Skeletal muscle cell (primary cell): ENCODE measurements around the gene CLEC9A.

ENCODE experiments used
- DNase-seq: peaks from one replicate; pipeline ENCODE4 v3.0.0-alpha.2; 2010; ENCODE audit warnings: low read depth
- H3K4me3 ChIP-seq: 2 replicates; pipeline ENCODE4 v1.5.1; 2011; ENCODE audit warnings: low read depth, mild to moderate bottlenecking, control low read depth, low read length, moderate library complexity

Gene CLEC9A

DNA sequence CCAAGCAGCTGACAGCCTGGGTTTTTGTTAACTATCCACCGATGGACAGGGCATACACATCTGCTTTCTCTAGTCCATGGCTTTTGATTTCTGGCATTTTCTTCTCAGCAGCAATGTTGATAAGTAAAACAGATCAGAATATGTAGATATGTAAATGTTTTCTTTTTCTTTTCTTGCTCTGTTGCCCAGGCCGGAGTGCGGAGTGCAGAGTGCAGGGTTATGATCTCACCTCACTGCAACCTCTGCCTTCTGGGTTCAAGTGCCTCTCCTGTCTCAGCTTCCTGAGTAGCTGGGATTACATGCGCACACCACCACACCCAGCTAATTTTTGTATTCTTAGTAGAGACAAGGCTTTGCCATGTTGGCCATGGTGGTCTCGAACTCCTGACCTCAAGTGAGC lies 27.9 kb downstream of the CLEC9A start:
- no peak overlapping the region for H3K4me3 ChIP-seq
- DNase-seq, result no peak

DNA sequence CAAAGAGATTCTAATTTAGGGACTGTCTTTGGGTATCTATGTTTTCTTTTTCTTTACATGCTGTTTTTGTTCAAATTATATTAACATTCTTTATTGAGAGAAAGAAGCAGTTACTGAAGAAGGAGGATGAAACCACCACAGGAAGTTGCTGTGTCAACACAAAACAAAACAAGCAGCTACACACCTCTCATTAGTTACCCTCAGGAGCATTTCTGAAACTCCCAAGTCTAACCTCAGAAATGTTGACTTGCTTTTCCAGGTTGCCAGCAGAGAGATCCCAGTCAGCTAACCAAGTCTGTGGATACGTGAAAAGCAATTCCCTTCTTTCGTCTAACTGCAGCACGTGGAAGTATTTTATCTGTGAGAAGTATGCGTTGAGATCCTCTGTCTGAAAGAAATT lies 34.8 kb downstream of the CLEC9A start:
- no peak overlapping the region for H3K4me3 ChIP-seq
- DNase-seq, result no peak

DNA sequence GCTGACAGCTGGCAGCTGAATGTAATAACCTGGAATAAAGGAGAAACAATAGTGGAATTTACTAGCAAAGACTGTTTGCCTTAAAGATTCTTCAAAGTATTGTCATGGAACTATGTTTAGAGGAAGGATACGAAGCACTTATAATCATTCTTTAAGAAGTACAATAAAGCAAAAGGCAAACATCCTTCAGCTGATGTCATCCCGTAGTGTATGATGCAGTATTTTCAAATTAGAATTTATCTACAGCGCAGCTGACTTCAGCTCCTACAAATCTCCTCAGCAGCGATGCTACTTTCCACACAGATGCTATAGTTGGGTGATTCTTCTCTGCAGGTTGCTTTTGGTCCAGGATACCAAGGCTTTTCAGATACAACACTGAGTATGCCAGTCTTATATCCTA lies 36.8 kb downstream of the CLEC9A start:
- no peak for DNase-seq
- H3K4me3 ChIP-seq, result no peak overlapping the region

DNA sequence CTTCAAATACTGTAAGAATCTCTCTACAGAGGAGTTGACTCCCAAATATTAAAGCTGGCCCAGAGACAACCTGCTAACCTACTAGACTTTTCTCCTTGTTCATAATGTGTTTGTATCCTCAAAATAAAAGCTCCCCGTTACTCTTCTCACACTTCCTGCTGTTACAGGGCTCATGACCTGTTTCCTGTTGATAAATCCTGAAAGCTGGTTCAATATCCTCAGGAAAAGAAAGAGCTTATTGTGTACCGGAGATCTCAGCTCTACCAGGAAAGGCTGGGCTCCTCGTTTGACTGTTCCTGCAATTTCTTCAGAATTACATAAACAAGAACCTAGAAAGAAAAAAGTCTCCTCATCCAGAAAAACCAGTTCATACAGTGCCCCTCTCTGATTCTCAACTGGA lies 37.5 kb downstream of the CLEC9A start:
- no peak overlapping the region for H3K4me3 ChIP-seq
- no peak for DNase-seq

DNA sequence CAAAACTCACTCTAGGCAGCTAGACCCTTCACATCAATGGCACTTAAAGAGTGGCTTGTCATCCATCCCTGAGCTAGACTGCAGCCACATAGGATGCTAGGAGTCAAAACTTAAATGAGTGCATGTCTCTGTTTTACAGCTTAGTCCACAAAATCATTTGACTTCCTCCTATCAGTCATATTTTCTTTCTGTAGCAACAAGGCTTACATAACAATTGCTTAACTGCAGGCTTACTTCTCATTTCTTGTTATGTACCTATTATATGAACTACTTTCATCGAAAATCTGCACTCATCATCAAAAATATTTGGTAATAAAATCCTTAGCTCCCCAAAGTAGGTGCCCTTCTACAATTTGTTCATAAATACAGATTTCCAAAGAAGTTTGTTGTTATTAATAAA lies 38.2 kb downstream of the CLEC9A start:
- H3K4me3 ChIP-seq, result no peak overlapping the region
- DNase-seq, result no peak

DNA sequence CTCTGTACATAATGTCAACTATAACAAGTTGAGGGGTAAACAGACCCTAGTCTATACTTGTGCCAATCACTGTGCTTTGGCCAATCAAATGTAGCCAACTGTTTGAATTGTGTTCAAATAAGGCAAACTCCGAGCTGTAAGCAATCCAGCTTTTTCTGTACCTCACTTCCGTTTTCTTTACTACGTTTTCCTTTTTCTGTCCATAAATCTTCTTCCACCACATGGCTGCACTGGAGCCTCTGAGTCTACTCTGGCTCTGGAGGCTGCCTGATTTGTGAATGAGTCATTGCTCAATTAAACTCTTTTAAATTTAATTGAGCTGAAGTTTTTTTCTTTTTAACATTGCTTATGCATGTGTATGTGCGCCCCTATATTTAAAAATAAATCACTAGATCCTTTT lies 38.6 kb downstream of the CLEC9A start:
- H3K4me3 ChIP-seq, result no peak overlapping the region
- peak; percentile 4 for DNase-seq

DNA sequence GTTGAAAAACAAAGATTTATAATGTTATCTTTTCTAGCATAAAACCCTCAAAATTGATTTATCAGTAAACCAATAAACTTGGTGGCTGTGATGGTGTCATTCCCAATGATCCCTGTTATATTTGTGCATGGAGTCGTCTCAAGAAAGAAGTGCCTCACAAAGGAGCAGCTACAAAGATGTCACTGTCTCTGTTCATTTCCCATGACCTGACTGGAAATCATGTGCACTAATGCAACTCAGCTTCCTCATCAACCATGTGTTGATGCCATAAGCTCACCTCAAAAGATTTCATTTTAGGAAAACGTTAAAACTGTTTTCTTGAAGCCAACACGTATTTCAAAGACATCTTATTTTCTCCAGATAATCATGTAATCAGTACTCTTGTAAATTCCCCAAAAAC lies 39.5 kb downstream of the CLEC9A start:
- H3K4me3 ChIP-seq, result no peak overlapping the region
- no peak for DNase-seq

DNA sequence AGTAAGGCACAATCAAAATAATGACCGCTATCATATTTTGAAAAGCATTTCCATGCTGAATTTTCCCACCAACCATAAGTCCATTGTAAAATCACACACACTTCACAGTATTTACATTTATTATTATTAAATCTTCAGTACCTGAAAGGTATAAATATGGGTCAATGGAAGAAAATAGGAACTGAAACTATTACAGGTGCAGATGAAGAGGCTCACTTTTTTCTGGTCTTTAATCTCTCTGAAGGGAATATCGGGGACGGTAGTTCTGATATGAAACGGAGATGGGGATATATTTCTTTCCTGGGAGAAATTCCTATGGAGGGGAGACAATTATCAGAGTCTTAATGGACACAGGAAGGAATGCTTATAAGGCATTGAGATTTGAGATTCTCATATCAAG lies 39.9 kb downstream of the CLEC9A start:
- DNase-seq, result no peak
- H3K4me3 ChIP-seq, result no peak overlapping the region

DNA sequence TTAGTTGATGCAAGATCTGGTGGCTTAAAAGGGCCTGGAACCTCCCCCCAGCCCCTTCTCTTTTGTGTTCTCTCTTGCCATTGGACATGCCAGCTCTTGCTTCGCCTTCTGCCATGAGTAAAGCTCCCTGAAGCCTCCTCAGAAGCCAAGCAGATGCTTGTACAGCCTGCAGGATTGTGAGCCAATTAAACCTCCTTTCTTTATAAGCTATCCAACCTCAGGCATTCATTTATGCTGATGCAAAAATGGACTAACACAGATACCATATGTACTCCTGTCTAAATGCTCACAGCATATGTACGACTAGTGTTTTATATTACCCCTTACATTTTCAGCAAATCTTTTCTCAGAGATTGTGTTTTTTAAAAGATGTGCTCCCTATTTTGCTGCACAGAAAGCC lies 41.6 kb downstream of the CLEC9A start:
- no peak overlapping the region for H3K4me3 ChIP-seq
- DNase-seq, result no peak

DNA sequence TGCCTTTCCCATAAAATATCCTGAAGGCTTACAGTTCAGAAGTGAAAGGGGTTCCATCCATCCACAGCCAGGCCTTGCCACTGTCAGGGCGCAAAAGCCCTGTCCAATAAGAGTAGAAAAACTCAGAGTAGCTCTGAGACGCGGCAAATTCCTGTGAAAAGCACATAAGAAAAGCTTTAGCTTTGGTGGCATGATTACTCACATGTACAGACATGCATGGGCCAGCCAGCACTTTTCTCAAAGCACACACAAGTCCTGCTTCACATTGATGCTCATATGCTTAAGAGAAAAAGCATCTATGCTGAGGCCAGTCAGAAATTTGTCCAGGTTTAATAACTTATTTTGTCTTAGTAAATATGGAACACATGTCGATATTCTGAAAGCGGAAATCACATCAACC lies 42.8 kb downstream of the CLEC9A start:
- no peak overlapping the region for H3K4me3 ChIP-seq

DNA sequence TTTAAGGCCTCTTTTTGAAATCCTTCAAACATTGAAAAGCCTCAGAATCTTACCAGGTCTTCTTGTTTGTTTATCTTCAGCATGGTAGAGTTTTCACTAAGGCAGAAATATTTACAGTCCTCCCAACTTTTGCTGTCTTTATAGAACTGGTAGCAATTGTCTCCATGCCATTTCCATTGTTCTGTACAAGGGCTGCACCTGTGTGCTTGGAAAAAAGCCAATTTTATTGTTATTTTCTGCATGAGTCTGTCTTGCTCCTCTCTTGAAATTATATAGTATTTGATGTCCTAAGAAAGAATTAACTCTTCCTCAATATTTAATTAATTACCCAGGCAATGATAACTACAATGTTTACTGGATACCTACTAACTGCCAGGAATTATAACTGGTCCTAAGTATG lies 45.0 kb downstream of the CLEC9A start:
- no peak for DNase-seq
- no peak overlapping the region for H3K4me3 ChIP-seq

More for the DNA sequence above, 42.8 kb downstream of the CLEC9A start:
- DNase-seq, result no peak

DNA sequence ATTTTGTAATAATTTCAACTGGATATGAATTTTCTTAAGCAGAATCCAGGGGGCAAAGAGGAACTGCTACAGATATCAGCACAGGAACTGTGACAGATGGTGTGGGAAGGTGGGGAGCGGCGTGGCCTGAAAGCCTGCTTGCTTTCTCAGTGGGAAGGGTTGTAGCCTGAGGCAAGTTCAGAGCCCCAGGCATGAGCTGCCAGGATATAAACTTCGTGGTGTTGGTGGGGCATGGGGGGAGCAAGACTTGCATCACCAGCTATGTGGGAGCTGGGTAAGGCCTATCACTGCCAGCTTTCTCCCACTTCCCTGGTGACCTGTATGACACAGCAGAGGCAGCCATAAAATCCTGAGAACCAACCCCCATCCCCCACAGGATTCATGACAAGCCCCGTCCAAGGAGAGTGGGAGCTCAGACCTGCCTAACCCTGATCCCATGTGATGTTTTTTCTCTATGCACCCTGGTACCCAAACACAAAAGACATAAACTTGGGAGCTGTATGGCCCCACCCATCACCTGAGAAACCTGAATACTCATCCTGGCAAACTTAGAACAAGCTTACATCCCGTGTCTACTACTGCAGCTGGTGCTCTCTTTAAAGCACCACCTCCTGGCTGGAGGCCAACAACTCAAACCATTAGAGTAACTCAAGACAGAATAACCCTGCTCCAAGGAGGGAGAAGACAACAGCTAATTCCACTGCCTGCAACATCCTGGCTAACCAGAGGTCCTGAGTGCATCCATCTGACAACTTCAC lies 51.8 kb downstream of the CLEC9A start:
- no peak overlapping the region for H3K4me3 ChIP-seq
- no peak for DNase-seq

DNA sequence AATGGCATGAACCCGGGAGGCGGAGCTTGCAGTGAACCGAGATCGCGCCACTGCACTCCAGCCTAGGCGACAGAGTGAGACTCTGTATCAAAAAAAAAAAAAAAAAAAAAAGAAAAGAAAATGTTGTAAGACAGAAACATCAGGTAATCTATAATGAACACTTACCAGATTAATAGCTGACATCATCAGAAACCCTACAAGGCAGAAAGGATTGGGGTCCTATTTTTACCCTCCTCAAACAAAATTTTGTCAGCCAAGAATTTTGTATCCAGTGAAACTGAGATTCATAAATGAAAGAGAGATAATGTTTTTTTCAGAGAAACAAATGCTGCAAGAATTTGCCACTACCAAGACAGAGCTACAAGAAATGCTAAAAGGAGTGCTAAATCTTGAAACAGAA lies 54.3 kb downstream of the CLEC9A start:
- DNase-seq, result no peak
- H3K4me3 ChIP-seq, result no peak overlapping the region

DNA sequence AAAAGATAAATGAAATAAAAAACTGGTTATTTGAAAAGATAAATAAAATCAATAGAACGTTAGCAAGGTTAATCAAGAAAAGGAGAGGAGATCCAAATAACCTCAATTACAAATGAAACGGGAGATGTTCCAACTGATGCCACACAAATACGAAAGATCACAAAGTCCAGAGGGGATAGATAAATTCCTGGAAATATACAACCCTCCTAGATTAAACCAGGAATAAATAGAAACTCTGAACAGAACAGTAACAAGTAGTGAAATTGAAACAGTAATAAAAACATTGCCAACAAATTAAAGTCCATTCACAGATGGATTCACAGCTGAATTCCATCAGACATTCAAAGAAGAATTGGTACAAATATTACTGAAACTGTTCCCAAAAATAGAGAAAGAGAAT lies 55.9 kb downstream of the CLEC9A start:
- no peak for DNase-seq
- H3K4me3 ChIP-seq, result no peak overlapping the region

DNA sequence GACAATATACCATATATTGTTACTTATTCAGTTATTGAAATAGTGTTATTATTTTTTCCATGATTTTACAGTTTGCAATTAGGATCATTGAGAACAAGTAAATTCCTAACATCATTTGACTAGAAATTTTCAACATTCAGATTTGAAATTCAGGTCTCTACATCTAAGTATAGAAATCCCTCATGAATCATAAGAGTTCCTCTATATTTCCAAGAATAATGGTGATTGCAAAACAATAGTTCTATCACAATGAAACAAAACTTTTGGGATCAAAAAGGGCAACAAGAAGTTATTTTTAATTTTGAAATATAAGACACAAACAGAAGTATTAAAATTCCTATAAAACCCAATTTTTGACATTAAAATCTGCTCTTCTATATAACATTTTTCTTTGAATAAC lies 57.5 kb downstream of the CLEC9A start:
- no peak overlapping the region for H3K4me3 ChIP-seq
- no peak for DNase-seq

DNA sequence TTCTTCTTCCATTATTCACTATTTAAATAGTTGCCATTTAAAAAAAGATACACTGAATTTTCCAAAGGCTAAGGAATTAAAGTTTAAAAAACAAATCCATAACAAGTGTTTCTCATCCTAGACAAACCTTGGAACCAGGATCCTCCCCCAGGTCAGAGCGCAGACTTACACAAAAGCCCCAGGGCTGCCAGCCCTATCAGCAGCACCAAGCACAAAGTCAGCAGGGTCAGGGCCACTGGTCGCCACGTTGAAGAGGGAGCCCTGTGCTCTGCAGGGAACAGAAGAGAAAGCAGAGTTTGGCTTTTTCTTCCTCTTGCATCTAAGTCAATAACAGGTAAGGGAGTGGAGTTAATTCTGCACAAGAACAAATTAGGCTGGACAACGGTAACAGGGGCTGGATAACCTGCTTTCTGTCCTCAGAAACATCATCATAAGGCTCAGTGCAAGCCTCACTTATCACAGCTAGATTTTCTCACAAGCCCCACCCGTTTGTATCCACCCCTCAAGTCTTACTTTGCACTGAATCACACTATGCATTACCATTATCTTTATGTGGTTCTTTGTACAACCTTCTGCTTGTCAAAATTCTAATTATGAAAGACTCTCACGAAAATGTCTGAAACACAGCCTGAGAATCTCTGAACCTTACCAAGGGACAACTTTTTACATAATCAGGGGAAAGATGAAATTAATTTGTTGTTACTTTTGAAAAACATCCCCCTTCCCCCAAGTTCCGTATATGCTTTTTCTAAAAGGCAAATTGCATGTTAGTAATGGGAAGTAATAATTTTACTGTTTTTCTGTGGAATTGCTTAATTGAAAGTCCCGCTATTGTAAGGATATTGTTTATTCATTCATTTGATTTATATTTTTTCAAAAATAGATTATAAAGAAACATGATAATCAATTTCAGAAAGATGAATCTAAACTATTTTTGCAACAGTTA lies 58.7 kb downstream of the CLEC9A start:
- H3K4me3 ChIP-seq, result no peak overlapping the region
- DNase-seq, result no peak

DNA sequence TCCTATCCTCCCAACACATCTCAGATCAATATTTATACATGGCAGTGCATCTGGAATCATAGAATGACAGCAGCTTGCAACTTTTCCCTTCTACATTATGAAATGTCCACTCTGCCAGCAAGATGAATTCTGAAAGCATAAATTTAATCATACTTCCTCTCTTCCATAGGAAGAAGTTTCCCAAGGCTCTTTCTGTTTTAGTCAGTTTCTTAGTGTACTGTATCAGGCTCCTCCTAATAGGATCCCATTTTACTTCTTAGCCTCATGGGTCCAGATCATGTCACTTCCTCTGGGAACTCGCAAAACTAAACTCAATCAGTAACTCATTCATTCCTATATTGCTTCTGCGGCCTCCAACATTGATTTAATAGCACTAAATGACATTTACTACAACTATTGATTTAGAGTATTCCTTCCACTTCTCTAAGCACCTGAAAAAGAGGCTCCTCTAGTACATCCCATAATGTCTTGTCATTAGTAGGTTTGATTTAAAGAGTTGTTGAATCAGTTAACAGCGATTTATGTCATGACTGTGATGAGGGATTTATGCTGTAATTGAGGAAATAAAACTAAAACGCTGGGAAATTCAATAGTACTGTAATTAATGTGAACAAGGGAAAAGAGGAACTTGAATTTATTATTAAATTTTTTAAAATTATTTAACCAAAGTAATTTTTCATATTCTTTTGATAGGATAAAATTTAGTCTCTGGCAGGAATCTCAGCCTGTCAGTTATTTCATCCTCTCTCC lies 64.3 kb downstream of the CLEC9A start:
- DNase-seq, result no peak
- H3K4me3 ChIP-seq, result no peak overlapping the region

DNA sequence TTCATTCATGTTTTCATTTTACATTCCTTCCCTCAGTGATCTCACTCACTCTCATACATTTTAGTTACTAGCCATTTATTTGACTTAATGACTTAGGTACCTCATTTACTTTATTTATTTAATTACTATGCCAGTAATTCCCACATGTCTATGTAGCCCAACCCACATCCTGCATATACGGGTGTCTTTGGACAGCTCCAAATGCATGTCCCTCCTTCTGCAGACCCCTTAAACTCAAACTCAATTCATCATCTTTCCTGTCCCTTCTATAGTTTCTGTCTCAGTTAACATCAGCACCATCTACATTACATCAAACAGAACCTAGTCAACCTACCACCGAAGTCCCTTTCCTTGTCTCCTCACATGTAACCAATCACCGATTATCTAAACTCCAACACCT lies 65.5 kb downstream of the CLEC9A start:
- no peak for DNase-seq
- no peak overlapping the region for H3K4me3 ChIP-seq

DNA sequence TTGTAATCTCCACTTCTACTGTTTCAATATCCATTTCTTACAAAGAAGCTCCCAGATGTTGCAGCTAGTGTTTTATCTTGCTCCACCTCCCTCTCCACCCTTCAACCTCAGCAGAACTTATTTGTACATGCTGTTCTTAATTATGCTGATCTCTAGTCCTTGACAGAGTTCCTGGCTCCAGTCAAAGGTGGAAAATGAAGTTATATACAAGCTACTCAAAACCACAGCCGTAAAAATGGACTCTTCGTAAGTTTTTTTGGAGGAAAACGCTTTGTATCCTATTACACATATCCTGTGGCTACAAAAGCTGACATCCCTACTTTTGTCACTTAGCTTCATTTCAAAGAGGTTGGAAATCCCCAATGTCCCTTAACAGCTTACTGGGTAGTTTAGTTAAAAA lies 67.0 kb downstream of the CLEC9A start:
- no peak overlapping the region for H3K4me3 ChIP-seq
- DNase-seq, result no peak

DNA sequence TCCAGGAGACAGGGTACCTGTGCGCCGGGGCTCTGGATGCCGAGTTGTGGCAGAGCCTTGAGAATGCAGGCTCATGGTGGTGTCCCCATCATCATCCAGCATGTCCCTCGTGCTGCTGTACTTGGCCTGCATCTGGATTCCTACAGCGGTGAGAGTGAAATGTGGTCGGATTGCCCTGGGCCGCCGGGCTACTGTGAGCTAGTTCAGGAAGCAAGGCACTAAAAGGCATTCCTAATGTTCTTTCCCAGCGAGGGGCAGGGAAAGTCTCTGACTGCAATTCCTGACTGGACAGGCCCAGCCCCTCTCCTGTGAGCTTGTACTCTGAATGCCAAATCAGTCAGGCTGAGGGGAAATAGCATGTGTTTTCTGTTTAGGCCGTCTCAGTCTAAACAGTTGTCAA lies 68.3 kb downstream of the CLEC9A start, which contains the start of gene CLEC1A:
TSS of gene CLEC1A (minus strand) at position 195 of the 400 bp plus-strand sequence. CDS start at position 132, 63 bp downstream.
- DNase-seq, result no peak

More for the DNA sequence above, 68.3 kb downstream of the CLEC9A start, which contains the start of gene CLEC1A:
- no peak within 1 kb of the TSS for H3K4me3 ChIP-seq
